Forelimb muscle (tissue), 1 donor: ENCODE results near the gene FLNB. TPM values are rescaled to one million over a fixed set of nuclear protein-coding genes. Genes with fewer than 3 reads are reported as not detected.
"Not testable (repeated sequence)": the region's sequence is repeated elsewhere in the genome, so short reads cannot be mapped to it uniquely, and the experiment has no call there.

ENCODE experiments used
- DNase-seq: peaks from one replicate; pipeline ENCODE4 v3.0.0-alpha.2; 2013; ENCODE audit warnings: low read depth
- polyA plus RNA-seq: library from polyadenylated mRNA; unstranded; fragments of 120-200 nt; gene quantifications from one replicate; pipeline ENCODE4 v1.2.1, GENCODE V29; 2013; ENCODE audit not compliant: insufficient read length

Gene FLNB
- polyA plus RNA-seq, 1 donor, result 43.4 TPM

DNA sequence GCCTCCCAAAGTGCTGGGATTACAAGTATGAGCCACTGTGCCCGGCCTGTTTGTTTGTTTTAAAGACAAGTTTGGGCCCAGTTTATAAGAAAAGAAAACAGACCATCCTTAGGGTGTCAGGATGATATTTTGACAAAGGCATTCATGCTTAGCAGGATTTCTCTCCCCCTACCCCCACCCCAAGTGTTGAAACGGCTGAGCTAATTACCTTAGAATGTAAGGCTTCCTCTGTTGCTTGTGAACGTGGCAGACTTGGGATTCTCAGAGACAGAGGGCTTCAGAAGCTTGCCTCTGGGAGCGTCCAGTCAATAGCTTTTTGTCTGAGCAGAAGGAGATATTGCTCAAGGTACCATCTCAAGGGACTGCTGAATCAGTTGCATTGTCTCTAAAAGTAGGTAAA, 24.0 kb downstream of the FLNB start:
- no peak for DNase-seq

DNA sequence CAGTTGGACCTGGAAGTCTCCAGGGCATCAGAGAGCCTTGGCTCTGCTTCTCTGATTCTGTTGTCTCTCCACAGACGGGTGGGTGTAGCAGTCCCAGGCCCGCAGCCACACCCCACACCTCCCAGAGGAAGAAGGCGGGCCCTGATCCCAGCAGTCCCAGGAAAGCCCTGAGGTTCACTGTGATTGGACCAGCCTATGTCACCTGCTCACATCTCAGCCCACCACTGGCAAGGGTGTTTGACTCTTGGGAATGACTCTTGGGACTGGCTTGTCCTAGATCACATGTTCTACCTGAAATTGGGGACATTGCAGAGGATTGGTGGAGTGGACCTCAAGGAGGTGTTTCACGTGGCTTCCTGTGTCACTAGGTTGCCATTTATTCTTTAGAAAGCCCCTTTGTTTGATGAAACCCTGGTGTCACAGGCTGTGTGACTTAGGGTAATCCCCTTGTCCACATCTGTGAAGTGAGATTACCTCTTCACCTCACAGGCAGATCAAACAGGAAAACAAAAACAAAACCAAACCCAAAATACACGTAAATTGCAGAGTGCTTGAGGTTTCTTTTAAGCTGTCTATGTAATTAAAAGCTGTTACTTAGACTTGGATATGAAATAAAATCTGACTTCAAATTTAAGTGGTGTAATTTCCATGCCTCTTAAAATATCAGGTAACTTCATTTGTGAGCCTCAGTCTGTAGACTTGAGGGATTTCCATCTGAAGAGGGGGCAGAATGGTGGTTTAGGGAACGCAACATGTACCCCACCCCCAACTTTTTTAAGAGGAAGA, 26.7 kb downstream of the FLNB start:
- no peak for DNase-seq

DNA sequence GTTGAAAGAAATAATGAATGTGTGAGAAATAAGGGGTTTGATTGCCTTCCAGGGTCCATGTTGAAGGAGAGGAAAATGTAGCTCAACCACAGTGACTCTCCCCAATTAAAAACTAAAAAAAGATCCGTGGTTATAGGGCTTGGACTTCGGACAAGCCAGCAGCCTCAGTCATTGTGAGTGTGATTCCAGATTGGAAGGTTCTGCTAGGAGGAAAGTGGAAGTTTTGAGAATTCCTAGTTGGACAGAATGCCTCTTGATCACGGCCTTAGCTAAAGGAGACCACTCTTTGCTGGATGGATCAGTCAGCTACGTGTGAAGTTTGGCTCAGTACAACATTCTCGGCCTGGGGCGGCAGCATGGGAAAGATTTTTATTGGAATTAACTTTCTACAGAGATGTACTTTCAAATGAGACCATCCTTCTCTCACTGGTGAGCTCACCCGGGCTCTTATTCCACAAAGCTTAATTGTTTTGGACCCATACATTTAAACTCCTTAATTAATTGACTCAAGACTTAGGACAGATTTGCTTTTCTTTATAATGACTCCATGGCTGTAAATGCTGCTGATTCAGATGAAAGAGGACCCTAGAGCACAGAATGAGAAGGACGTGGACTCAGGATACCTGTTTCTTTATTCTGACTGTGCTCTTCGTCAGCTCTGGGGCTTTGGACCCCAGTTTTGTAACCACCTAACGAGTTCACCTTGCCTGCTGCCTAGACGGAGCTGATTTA, 27.5 kb downstream of the FLNB start:
- no peak for DNase-seq

DNA sequence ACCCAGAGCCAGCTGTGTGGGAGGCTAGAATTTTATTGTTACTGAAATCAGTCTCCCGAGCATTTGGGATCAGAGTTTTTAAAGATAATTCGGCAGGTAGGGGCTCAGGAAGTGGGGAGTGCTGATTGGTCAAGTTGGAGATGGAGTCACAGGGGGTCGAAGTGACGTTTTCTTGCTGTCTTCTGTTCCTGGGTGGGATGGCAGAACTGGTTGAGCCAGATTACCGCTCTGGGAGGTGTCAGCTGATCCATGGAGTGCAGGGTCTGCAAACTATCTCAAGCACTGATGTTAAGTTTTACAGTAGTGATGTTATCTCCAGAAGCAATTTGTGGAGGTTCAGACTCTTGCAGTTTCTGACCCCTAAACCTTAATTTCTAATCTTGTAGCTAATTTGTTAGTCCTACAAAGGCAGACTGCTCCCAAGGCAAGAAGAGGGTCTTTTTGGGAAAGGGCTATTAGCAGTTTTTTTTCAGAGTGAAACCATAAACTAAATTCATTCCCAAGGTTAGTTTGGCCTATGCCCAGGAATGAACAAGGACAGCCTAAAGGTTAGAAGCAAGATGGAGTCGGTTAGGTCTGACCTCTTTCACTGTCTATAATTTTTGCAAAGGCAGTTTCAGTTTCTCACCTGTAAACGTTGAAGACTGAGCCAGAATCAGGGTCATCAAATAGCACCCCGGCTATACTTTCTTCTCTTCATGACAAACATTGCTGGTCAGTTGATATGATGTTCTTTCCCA, 28.2 kb downstream of the FLNB start:
- DNase-seq, result no peak

DNA sequence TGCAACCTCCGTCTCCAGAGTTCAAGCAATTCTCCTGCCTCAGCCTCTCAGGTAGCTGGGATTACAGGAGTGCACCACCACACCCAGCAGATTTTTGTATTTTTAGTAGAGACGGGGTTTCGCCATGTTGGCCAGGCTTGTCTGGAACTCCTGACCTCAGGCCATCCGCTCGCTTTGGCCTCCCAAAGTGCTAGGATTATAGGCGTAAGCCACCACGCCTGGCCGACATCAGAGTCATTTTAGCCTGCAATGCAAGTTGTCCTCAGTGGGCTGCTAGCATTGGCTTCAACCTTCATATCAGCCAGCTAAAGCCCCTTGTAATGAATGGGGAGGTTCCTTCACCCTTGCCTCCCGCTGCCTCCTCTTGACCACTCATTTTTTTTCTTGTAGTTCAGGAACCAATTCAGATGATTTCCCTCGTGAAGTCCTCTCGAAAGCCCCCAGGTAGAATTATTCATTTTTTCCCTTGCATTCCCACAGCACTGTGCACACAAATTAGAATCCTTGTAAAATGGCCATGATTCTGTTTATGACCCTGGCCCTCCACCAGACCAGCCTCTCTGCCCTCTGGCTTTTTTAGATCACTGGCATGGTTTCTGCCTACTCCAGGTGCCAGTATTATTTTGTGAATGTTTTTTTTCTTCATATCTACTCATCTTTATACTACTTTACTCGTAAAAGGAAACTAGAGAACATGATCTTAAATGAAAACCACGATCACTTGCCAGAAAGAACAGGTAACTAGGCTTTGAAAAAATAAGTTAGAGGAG, 29.1 kb downstream of the FLNB start:
- no peak for DNase-seq

DNA sequence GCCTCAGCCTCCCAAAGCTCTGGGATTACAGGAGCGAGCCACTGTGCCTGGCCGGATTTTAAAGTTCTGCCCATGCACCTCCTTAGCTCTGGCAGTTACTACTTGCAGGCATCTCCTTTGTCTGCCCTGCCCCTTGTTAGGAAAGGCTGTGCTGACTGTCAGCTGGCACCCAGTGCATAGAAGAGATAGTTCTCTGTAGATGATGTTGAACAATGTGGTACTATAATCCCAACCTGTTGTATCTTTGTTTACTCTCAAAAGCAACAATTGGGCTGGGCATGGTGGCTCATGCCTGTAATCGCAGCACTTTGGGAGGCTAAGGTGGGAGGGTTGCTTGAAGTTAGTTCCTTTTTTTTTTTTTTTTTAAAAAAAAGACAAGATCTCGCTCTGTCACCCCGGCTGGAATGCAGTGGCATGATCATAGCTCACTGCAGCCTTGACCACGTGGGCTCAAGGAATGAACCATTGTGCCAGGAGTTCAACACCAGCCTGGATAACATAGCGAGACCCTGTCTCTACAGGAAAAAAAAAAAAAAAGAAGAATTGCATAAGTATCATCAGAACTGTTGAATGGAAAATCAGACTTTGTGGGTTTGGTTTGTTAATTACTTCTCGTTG, 30.6 kb downstream of the FLNB start:
- no peak for DNase-seq

DNA sequence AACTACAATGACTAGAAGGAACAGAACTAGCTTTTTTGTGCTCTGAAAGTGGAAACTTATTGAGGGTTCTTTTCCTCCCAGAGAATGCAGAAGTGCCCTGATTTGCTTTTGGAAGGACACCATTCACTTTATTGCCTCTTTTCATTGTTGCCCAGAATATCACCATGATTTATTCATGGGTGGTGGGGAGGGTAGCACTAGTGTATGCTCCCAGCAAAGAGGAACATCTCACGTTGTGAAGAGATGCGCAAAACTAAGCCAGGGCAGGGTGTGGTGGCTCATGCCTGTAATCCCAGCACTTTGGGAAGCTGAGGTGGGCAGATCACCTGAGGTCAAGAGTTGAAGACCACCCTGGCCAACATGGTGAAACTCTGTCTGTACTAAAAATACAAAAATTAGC, 31.4 kb downstream of the FLNB start:
- DNase-seq, result no peak

DNA sequence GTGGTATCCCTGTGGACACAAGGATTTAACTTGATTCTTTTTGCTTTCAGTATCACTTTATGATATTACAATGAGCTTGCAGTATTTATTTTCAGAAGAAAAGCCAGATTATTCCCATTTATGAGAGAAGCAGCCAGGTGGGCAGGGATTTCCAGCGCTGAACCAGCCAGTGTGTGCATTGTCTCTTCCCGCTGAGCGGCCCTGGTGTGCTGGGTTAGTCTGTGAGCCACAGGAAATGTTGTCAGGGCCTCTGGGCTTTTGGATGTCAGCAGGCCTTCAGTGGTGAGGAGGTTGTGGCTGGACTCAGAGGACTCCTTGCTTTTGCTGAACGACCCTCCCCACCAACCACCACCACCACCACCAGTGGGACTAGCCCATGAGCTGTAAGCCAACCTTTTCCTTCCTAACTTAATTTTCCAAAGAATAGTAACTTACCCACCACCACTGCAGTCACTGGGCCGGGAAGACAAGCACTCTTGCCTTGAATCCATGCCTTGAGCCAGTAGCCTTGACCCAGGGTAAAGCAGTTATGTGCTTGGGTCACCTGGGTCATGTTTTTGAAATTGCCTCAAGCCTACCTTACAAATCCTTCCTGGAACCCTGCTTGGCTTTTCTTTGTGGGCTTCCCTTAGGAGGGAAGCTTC, 33.1 kb downstream of the FLNB start:
- no peak for DNase-seq

- no peak for DNase-seq
Observed at GRCh38 chr3:58041826-58042324, 33.7 kb downstream of the FLNB start.

- DNase-seq, result no peak
Observed at GRCh38 chr3:58042947-58043707, 34.9 kb downstream of the FLNB start.

DNA sequence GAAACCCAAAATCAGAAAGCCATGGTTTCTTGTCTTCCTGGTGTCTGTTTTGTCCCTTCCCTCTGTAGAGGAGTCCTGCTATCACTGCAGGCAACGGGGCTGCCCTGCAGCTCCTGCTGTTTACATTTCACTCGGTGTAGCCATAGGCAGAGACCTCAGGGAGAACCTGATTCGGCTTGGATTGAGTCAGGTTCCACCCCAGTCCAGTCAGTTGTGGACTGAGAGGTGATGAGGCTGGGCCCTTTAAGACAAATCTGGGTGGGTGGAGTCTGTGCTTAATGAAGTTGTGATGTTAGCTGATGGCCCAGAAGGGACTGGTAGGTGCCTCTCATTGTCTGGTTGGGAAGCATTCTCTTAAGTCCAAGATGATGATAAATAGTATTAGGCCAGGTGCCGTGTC, 35.7 kb downstream of the FLNB start:
- no peak for DNase-seq

DNA sequence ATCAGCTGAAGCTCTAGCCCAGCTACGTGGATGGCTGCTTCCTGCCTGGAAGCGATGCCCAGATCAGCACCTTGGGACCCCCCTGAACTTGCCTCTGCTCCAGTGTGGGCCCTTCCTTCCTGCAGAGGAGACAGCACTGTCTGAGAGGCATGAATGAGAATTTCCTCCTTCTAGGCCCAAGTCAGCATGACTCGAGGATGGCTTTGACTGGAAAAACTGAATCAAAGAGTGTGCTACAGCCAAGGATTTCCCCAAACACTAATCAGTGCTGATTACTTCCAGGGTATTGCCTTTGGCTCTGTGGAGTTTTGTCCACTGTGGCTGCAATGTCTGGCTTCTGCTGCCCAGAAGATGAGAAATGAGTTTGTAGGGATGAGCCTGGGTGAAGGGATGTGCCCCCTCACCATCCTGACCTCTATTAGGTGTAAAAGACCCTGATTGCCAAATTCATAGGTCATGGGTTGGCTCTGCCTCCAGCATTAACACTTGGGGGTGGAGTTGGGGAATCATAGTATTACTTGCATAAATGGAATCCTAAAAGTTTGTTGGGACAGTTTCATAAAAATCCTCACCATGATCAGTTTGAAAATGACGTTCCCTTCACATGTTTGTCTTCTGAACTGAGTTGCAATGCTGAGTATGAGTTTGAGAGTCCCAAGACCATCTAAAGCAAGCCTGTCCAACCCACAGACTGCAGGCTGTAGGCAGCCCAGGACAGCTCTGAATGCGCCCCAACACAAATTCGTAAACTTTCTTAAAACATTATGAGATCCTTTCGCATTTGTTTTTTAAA, 36.7 kb downstream of the FLNB start:
- DNase-seq, result peak; percentile 83

GRCh38 chr3:58047826-58048225, 39.6 kb downstream of the FLNB start:
- no peak for DNase-seq

- no peak for DNase-seq
Observed at GRCh38 chr3:58048301-58048700, 40.1 kb downstream of the FLNB start.

DNA sequence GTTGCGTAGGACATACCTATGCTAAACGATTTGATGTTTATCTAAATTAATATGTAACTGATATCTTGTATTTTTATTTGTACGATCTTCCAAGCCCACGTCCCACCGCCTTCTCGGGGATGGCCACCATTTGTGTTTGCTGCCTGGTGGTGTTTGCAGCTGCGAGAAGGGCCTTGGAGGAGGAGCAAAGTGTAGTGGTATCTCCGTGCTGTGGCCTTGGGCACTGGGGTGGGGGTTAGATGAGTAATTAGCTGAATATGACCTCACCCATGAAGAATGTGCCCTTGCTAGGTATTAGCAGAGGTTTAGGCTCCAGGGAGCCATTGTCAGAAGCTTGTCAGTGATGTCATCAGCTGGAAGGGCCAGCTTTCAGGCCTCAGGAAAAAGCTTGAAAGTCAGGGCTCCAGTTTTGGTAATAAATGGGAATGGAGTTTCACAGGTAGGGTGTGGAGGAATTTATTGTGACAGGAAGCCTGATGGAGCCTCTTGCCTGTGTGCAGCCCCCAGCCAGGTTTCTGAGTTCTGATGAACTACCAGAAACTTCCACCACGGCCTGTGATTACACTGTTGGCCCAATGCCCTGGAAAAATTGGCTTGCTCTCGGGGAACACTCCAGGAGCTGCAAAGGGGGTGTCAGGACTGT, 41.0 kb downstream of the FLNB start:
- DNase-seq, result no peak

- no peak for DNase-seq
Observed at GRCh38 chr3:58051196-58051595, 43.0 kb downstream of the FLNB start.

- DNase-seq, result not testable (repeated sequence)
Observed at GRCh38 chr3:58051658-58052261, 43.5 kb downstream of the FLNB start.
